GM10847 (cell line): Measurements from ENCODE around the gene LMO3.

Experiments
- POLR2A ChIP-seq: IDR thresholded peaks from 2 replicates; pipeline ENCODE4 v1.6.1; 2011; ENCODE audit not compliant: insufficient read length; ENCODE audit errors: extremely low read depth

The LMO3 gene

GRCh38 chr12:16605642-16606116 lies 283 bp downstream of the LMO3 start:
- TF ChIP-seq POLR2A: no peak

GRCh38 chr12:16604596-16605252 lies 1.2 kb downstream of the LMO3 start:
- no peak for TF ChIP-seq POLR2A

- TF ChIP-seq POLR2A: no peak
These were observed 1.9 kb downstream of the LMO3 start for GRCh38 chr12:16603916-16604575.

- no peak for TF ChIP-seq POLR2A
These were observed 2.6 kb downstream of the LMO3 start for GRCh38 chr12:16603260-16603915.

GRCh38 chr12:16602412-16602811 lies 3.5 kb downstream of the LMO3 start:
- no peak for TF ChIP-seq POLR2A

- TF ChIP-seq POLR2A: no peak
These were observed 5.4 kb downstream of the LMO3 start for GRCh38 chr12:16600525-16600924.

GRCh38 chr12:16599081-16599480 lies 6.9 kb downstream of the LMO3 start:
- no peak for TF ChIP-seq POLR2A

GRCh38 chr12:16594797-16595196 lies 11.2 kb downstream of the LMO3 start:
- TF ChIP-seq POLR2A: no peak

GRCh38 chr12:16593546-16593945 lies 12.4 kb downstream of the LMO3 start:
- TF ChIP-seq POLR2A: no peak

GRCh38 chr12:16590645-16591044 lies 15.3 kb downstream of the LMO3 start:
- no peak for TF ChIP-seq POLR2A

GRCh38 chr12:16588812-16589211 lies 17.1 kb downstream of the LMO3 start:
- TF ChIP-seq POLR2A: no peak

GRCh38 chr12:16587514-16587913 lies 18.4 kb downstream of the LMO3 start:
- no peak for TF ChIP-seq POLR2A

GRCh38 chr12:16587110-16587453 lies 18.9 kb downstream of the LMO3 start:
- no peak for TF ChIP-seq POLR2A

- no peak for TF ChIP-seq POLR2A
These were observed 19.4 kb downstream of the LMO3 start for GRCh38 chr12:16586350-16587109.

- no peak for TF ChIP-seq POLR2A
These were observed 20.2 kb downstream of the LMO3 start for GRCh38 chr12:16585781-16586180.

GRCh38 chr12:16583969-16584745 lies 21.8 kb downstream of the LMO3 start:
- TF ChIP-seq POLR2A: no peak

- no peak for TF ChIP-seq POLR2A
These were observed 24.5 kb downstream of the LMO3 start for GRCh38 chr12:16581416-16581815.
